DND-41 (cell line): ENCODE measurements around the gene SSH3.
"Not testable (repeated sequence)": the region's sequence is repeated elsewhere in the genome, so short reads cannot be mapped to it uniquely, and the experiment has no call there.

Experiments used
- ATAC-seq: fragments of 200-7000 bp; cut with Tn5 transposase; 3 replicates; pipeline ENCODE4 v1.9.1; 2021; ENCODE audit warnings: low read depth; ENCODE audit not compliant: insufficient read depth
- DNase-seq: peaks from one replicate; pipeline ENCODE4 v3.0.0-alpha.2; 2020
- H2AFZ ChIP-seq: 2 replicates; pipeline ENCODE4 v1.6.0; 2012; ENCODE audit warnings: low read depth, low read length
- H3K27ac ChIP-seq: 2 replicates; pipeline ENCODE4 v1.5.1; 2012; ENCODE audit warnings: low read length, inconsistent platforms
- H3K27me3 ChIP-seq: fragments of 200-600 bp; sonication (generic); 2 replicates; pipeline ENCODE4 v1.6.0; 2012; ENCODE audit warnings: low read length, mild to moderate bottlenecking, inconsistent platforms; ENCODE audit not compliant: insufficient read depth, poor library complexity
- H3K36me3 ChIP-seq: 2 replicates; pipeline ENCODE4 v1.5.1; 2012; ENCODE audit warnings: low read length, inconsistent platforms; ENCODE audit not compliant: insufficient read depth
- H3K4me1 ChIP-seq: 2 replicates; pipeline ENCODE4 v1.5.1; 2012; ENCODE audit warnings: mild to moderate bottlenecking, low read length; ENCODE audit not compliant: insufficient read depth
- H3K4me2 ChIP-seq: 2 replicates; pipeline ENCODE4 v1.6.0; 2012; ENCODE audit warnings: mild to moderate bottlenecking, moderate library complexity, low read length, inconsistent platforms; ENCODE audit not compliant: insufficient read depth
- H3K4me3 ChIP-seq, 2 experiments: fragments of 200-600 bp in 1 of 2; shearing (Covaris generic) in 1 of 2; 2 replicates each; pipeline ENCODE4 v1.5.1; 2012 to 2016; ENCODE audit warnings: inconsistent platforms in 2 of 2, low read length in 2 of 2, mild to moderate bottlenecking in 2 of 2, low read depth in 1 of 2, moderate library complexity in 1 of 2
- H3K79me2 ChIP-seq: 2 replicates; pipeline ENCODE4 v1.6.0; 2012; ENCODE audit warnings: low read length, inconsistent platforms; ENCODE audit not compliant: insufficient read depth
- H3K9ac ChIP-seq: 2 replicates; pipeline ENCODE4 v1.6.0; 2012; ENCODE audit warnings: low read depth, mild to moderate bottlenecking, inconsistent platforms, low read length, moderate library complexity
- H3K9me3 ChIP-seq: 2 replicates; pipeline ENCODE4 v1.5.1; 2012; ENCODE audit warnings: low read length, moderate library complexity, mild to moderate bottlenecking, inconsistent platforms; ENCODE audit not compliant: insufficient read depth, severe bottlenecking
- H4K20me1 ChIP-seq: 2 replicates; pipeline ENCODE4 v1.6.0; 2012; ENCODE audit warnings: low read length; ENCODE audit not compliant: insufficient read depth
- EZH2 ChIP-seq: IDR thresholded peaks from 3 replicates; pipeline ENCODE4 v1.6.1; 2012; ENCODE audit warnings: borderline replicate concordance, low read depth, mild to moderate bottlenecking, moderate library complexity, low read length, inconsistent platforms; ENCODE audit not compliant: severe bottlenecking
- TF ChIP-seq, protein P1 (sequence below): IDR thresholded peaks from 2 replicates; pipeline ENCODE4 v1.5.1; 2012; ENCODE audit warnings: borderline replicate concordance, low read length, moderate library complexity, mild to moderate bottlenecking; ENCODE audit not compliant: poor library complexity, severe bottlenecking; ENCODE audit errors: extremely low read depth

The SSH3 gene

DNA sequence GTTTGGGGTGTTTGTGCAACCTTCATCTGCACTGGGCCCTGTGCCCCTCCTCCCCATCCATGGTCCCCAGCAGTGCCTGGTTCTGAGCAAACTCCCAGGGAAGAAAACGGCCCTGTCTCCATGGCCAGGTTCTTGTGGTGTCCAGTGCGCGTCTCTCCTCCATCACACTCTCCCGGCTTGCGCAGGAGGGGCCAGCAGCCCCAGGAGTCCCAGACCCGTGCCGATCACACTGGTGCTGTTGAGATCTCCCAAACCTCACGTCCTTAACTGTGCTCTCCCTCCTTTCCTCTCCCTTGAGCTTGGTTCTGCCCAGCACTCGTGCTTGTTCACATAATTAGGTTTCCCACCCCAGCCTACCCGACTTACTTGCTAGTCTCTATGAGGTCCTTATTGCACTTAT is 48.0 kb upstream of the SSH3 start:
- no peak overlapping the region for H3K9ac ChIP-seq
- no peak overlapping the region for H3K4me2 ChIP-seq
- H3K27ac ChIP-seq, result no peak overlapping the region
- DNase-seq, result no peak
- no peak for ATAC-seq
- H3K79me2 ChIP-seq, result no peaks in the 10 kb centered on the region; the same call in 1 of the 2 replicates
- H3K9me3 ChIP-seq, result no peaks in the 10 kb centered on the region
- TF ChIP-seq EZH2, result no peak
- TF ChIP-seq, protein P1, sequence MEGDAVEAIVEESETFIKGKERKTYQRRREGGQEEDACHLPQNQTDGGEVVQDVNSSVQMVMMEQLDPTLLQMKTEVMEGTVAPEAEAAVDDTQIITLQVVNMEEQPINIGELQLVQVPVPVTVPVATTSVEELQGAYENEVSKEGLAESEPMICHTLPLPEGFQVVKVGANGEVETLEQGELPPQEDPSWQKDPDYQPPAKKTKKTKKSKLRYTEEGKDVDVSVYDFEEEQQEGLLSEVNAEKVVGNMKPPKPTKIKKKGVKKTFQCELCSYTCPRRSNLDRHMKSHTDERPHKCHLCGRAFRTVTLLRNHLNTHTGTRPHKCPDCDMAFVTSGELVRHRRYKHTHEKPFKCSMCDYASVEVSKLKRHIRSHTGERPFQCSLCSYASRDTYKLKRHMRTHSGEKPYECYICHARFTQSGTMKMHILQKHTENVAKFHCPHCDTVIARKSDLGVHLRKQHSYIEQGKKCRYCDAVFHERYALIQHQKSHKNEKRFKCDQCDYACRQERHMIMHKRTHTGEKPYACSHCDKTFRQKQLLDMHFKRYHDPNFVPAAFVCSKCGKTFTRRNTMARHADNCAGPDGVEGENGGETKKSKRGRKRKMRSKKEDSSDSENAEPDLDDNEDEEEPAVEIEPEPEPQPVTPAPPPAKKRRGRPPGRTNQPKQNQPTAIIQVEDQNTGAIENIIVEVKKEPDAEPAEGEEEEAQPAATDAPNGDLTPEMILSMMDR, result no peak
- H3K4me3 ChIP-seq, result no peak overlapping the region
- H2AFZ ChIP-seq, result no peak overlapping the region
- peaks cover 64% of the 10 kb centered on the region for H3K36me3 ChIP-seq
- H4K20me1 ChIP-seq, result peaks cover 20% of the 10 kb centered on the region; the same call in 1 of the 2 replicates
- H3K4me1 ChIP-seq, result no peaks in the 10 kb centered on the region
- no peaks in the 10 kb centered on the region for H3K27me3 ChIP-seq

DNA sequence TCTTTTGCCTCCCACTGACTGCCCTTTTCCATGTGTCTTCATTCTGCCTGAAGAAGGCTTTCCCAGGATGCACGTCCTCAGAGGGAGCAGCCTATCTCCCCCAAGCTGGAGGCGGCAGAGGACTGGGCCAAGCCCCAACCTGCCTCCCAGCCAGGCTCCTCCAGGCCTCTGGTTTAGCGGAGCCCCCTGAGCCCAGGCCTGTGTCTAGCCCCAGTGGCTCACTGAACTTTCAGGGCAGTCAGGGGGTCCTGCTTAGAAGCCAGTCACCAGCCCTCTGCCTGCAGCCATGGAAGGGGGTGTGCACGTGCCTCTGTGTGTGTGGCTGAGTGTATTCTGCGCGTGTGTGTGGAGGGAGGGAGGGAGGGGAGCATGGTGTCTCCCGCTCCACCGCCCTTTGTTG is 47.5 kb upstream of the SSH3 start:
- no peak overlapping the region for H3K9ac ChIP-seq
- no peak overlapping the region for H3K4me2 ChIP-seq
- H3K27ac ChIP-seq, result no peak overlapping the region
- no peaks in the 10 kb centered on the region for H3K4me1 ChIP-seq
- no peak for TF ChIP-seq EZH2
- TF ChIP-seq, protein P1, result no peak
- peaks cover 16% of the 10 kb centered on the region; the same call in 1 of the 2 replicates for H4K20me1 ChIP-seq
- no peaks in the 10 kb centered on the region for H3K27me3 ChIP-seq
- DNase-seq, result no peak
- peaks cover 59% of the 10 kb centered on the region for H3K36me3 ChIP-seq
- no peak overlapping the region for H2AFZ ChIP-seq
- no peak overlapping the region for H3K4me3 ChIP-seq
- ATAC-seq, result no peak
- H3K79me2 ChIP-seq, result no peaks in the 10 kb centered on the region; the same call in 1 of the 2 replicates
- no peaks in the 10 kb centered on the region for H3K9me3 ChIP-seq

DNA sequence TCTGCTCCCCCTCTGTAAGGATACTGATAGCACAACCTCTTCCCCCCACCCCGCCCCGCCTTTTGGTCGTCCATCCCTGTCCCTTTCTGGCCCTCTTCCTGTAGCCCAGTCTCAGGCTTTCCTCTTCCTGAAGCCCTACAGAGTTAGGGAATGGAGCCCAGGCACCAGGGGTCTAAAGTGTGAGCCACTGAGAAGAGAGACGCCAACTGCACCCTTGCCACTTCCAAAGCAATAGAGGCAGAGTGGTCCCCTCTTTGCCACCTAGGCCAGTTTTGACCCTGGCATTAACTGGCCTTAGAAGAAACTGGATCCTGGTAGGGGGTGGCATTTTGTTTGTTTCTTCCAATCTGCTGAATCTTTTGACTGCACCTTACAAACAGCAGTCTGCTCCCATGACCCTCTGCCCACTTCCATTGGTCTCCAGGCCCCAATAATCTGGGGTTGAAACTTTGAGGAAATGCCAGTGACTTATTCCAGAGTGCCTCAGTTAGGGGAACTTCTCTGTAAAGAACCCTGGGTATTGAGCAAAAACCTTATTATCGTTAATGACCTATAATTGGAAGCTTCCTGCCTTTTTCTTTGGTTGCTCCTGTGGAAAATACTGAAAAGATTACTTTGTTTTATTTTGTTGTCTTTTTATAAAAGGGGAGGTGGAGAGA is 46.7 kb upstream of the SSH3 start:
- H3K27me3 ChIP-seq, result no peaks in the 10 kb centered on the region
- no peak overlapping the region for H3K4me3 ChIP-seq
- H4K20me1 ChIP-seq, result peaks cover 16% of the 10 kb centered on the region; the same call in 1 of the 2 replicates
- no peak overlapping the region for H3K9ac ChIP-seq
- no peaks in the 10 kb centered on the region for H3K79me2 ChIP-seq
- H3K4me2 ChIP-seq, result no peak overlapping the region
- no peak for TF ChIP-seq EZH2
- TF ChIP-seq, protein P1, result no peak
- DNase-seq (no peak), ATAC-seq (no peak)
- no peaks in the 10 kb centered on the region for H3K9me3 ChIP-seq
- no peak overlapping the region for H3K27ac ChIP-seq
- no peaks in the 10 kb centered on the region for H3K4me1 ChIP-seq
- peaks cover 51% of the 10 kb centered on the region for H3K36me3 ChIP-seq
- H2AFZ ChIP-seq, result no peak overlapping the region

DNA sequence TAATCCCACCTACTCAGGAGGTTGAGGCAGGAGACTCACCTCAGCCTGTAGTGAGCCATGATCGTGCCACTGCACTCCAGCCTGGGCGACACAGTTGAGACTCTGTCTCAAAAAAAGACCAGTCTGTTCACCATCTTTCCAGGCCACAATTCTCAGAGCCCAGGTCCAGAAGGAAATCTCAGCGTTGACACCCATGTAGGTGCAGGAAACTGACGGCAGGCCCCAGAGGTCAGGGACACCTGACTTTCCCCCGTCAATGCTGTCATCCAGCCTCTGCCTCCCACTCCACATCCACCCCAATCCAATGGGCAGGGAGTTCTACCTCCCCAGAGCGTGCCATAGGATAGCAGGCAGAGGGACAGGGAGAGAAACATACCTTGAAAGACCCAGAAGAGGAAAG is 42.9 kb upstream of the SSH3 start:
- Histone ChIP-seq H3K4me1 (peaks cover 17% of the 10 kb centered on the region), H4K20me1 (0 out of 2 replicates have a peak, but pooled peaks cover 8% of the 10 kb centered on the region), H3K36me3 (peaks cover 13% of the 10 kb centered on the region), H3K79me2 (no peaks in the 10 kb centered on the region), H3K4me2 (no peak overlapping the region), H3K27ac (no peak overlapping the region), H3K4me3 (no peak overlapping the region), H3K9me3 (no peaks in the 10 kb centered on the region), H2AFZ (no peak overlapping the region), H3K9ac (no peak overlapping the region), H3K27me3 (no peaks in the 10 kb centered on the region)
- ATAC-seq, result no peak
- TF ChIP-seq, protein P1, result no peak
- no peak for TF ChIP-seq EZH2
- no peak for DNase-seq

DNA sequence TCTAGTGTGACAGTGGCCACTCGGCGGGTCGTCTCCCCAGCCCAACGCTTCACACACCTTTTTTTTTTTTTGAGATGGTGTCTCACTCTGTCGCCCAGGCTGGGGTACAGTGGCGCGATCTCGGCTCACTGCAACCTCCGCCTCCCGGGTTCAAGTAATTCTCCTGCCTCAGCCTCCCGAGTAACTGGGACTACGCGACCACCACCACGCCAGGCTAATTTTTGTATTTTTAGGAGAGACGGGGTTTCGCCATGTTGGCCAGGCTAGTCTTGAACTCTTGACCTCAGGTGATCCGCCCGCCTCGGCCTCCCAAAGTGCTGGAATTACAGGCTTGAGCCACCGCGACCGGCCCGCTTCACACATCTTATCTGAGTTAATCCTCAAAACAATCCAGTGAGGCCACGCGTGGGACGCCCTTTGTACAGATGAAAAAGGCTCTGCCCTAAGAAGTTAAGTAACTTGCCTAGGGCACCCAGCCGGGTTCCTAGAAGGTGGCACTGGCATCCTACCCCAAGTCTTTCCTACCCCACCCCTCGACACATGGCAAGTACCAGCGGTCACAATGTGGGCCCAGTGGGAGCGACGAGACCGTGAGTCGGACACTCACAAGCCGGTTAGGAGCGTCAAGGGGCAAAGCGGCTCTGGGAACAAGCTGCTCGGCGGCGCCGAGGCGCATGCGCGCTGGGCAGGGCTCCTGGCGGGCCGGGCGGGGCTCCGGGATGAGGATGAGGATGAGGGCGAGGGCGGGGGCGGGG is 42.3 kb upstream of the SSH3 start:
- peaks cover 24% of the 10 kb centered on the region for H3K4me1 ChIP-seq
- not testable (repeated sequence) for H3K9ac ChIP-seq, H3K4me2 ChIP-seq, H2AFZ ChIP-seq, DNase-seq, H3K27ac ChIP-seq, H3K36me3 ChIP-seq, ATAC-seq, H3K4me3 ChIP-seq, H3K79me2 ChIP-seq, H3K27me3 ChIP-seq, H3K9me3 ChIP-seq, H4K20me1 ChIP-seq
